Measurements from ENCODE around the gene TPP1.

Gene TPP1

DNA sequence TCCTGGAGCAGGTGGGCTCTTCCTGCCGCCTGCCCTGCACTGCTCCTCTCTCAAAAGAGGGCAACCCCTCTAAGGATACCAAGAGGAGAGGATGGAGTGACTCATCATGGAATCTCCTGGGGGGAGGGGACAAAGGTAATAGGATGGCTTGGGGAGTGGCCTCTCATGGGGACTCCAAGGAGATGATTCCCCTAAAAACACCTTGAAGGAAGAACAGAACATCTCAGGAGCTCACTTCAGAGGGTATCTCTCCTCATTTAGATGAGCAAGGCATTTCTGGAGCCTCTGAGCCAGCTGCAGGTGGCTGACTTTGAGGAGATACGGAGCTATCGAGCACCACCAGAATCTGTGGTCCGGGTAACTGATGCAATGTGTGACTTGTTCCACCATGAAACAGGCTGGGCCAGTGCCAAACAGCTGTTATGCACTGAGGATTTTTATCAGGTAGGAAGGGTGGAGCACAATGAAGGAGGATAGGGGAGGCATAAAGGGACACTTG, 56.1 kb downstream of the TPP1 start:
- DNase-seq (ENCODE audit: low spot score) = no peak

Data from CD4-positive, alpha-beta T cell treated with Interleukin-2 at 100 ng/mL for 4 hours (primary cell).